ENCODE data around the gene NCS1. TPM values are rescaled to one million over a fixed set of nuclear protein-coding genes. Genes with fewer than 3 reads are reported as not detected.

NCS1 gene
- total RNA-seq (2022; extraction: Qiagen RNA extraction; ENCODE audit: low read depth) = 39.3 to 60.2 TPM (median 51.1 TPM) in 5 replicates

GRCh38 chr9:130172161-130172857 lies at the start of gene NCS1:
TSS of gene NCS1 (plus strand) at chr9:130172404. CDS start at chr9:130172664, 260 bp downstream.

DNA sequence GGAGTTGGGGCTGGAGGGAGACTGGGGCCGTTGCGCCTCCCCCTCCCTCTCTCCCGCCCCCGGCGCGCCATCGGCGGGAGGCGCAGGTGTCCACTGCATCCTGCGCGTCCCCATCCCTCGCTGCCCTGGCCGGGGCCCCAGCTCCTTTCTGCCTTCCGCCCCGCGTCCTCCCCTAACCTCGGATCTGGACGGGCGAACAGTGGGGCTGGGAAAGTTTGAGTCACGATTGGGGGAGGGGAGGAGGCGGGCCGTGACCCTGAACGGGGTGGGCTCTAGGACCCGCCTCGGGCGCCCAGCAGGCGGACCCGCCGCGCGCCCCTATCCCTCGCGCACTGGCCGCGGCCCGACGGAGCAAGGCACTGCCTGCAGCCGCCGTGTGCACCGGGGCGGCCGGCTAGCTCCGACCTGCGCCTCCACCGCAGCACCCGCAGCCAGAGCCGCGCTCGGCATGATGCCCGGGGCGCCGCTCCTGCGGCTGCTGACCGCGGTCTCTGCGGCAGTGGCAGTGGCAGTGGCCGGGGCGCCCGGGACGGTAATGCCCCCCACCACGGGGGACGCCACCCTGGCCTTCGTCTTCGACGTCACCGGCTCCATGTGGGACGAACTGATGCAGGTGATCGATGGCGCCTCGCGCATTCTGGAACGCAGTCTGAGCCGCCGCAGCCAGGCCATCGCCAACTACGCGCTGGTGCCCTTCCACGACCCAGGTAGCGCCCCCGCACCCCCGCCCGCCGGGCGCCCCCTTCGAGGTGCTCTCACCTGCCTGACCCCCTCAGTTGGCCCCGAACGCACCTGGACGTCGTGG lies 93.4 kb downstream of the NCS1 start, which contains the start of gene HMCN2:
TSS of gene HMCN2 (plus strand) at position 330 of the 805 bp plus-strand sequence. CDS start at position 449, 119 bp downstream.

Other genes starting within 250 kb of the NCS1 start
- 14.6 to 19.3 TPM (median 16.6 TPM) in 5 replicates for gene FNBP1, start 129.2 kb upstream of the NCS1 start, total RNA-seq (2022; extraction: Qiagen RNA extraction; ENCODE audit: low read depth)
- gene GPR107, start 118.5 kb upstream of the NCS1 start, total RNA-seq (2022; extraction: Qiagen RNA extraction; ENCODE audit: low read depth) = 26.5 to 31.4 TPM (median 30.6 TPM) in 5 replicates
- gene HMCN2, start 93.4 kb downstream of the NCS1 start, total RNA-seq (2022; extraction: Qiagen RNA extraction; ENCODE audit: low read depth) = 0.03 to 0.17 TPM (median 0.09 TPM) in 3 of 5 replicates, not detected in the others